ENCODE measurements around the gene KAT8. TPM values are rescaled to one million over a fixed set of nuclear protein-coding genes. Genes with fewer than 3 reads are reported as not detected.

KAT8 gene
- total and polyA plus RNA-seq, 9 of the 15 experiments (the other 6 are each of a cell fraction or from before 2014, with no cell fraction given) = 10.0 to 98.5 (median 76.4) TPM

- TF ChIP-seq MLX (CRISPR knock-in tag; conservative IDR thresholded peaks at IDR 0.05) = 0 out of 4 replicates have a peak, but pooled peaks of 1 of the 2 experiments have one; percentile 43
- TF ChIP-seq L3MBTL2 (IDR thresholded peaks at IDR 0.05) = no peak
- TF ChIP-seq CC2D1A (IDR thresholded peaks at IDR 0.05) = no peak
- TF ChIP-seq SFPQ (IDR thresholded peaks at IDR 0.05; ENCODE audit: low read depth, low read length) = no peak
- TF ChIP-seq ZMIZ1 (IDR thresholded peaks at IDR 0.05; ENCODE audit: low read depth in 2 of 2, low read length in 2 of 2) = no peak
- no peak for TF ChIP-seq TEAD1 (CRISPR knock-in tag; IDR thresholded peaks at IDR 0.05)
- no peak for TF ChIP-seq GATAD2A (IDR thresholded peaks at IDR 0.05)
- TF ChIP-seq CREB3L1 (IDR thresholded peaks at IDR 0.05; ENCODE audit: borderline replicate concordance, low read depth) = no peak
- no peak for TF ChIP-seq ZSCAN29 (IDR thresholded peaks at IDR 0.05)
- TF ChIP-seq HCFC1 (IDR thresholded peaks at IDR 0.05; ENCODE audit: low read depth, low read length) = no peak
- no peak for TF ChIP-seq ASH1L (IDR thresholded peaks at IDR 0.05; ENCODE audit: borderline replicate concordance, low read depth, partially characterized antibody)
- no peak for TF ChIP-seq KDM2B (CRISPR knock-in tag; IDR thresholded peaks at IDR 0.05)
- TF ChIP-seq BRD4 (IDR thresholded peaks at IDR 0.05) = no peak
- TF ChIP-seq RNF2 (IDR thresholded peaks at IDR 0.05) = no peak
- no peak for TF ChIP-seq THAP7 (CRISPR knock-in tag; IDR thresholded peaks at IDR 0.05)
- no peak for TF ChIP-seq ZNF561 (CRISPR knock-in tag; conservative IDR thresholded peaks at IDR 0.05)
- no peak for TF ChIP-seq RBM15 (IDR thresholded peaks at IDR 0.05; ENCODE audit: insufficient read depth, low read length)
- TF ChIP-seq FIP1L1 (IDR thresholded peaks at IDR 0.05; ENCODE audit: low read depth, low read length, poor library complexity, severe bottlenecking) = no peak
- TF ChIP-seq ZNF395 (CRISPR knock-in tag; IDR thresholded peaks at IDR 0.05) = 0 out of 2 replicates have a peak, but pooled peaks have one; percentile 24
Measured at GRCh38 chr16:31134091-31134571, 16.7 kb downstream of the KAT8 start (continued).
